GM18858 (cell line): ENCODE measurements around the gene IDH3G.

ENCODE experiments used
- ATAC-seq: cut with Tn5 transposase; IDR thresholded peaks from one replicate; pipeline ENCODE4 v1.9.1; 2021; ENCODE audit not compliant: unreplicated experiment

The IDH3G gene

GRCh38 chrX:153773741-153774575 is 20.2 kb downstream of the IDH3G start:
- ATAC-seq = no peak

GRCh38 chrX:153773218-153773611 is 21.0 kb downstream of the IDH3G start:
- no peak for ATAC-seq

GRCh38 chrX:153772316-153773217 is 21.6 kb downstream of the IDH3G start:
- no peak for ATAC-seq

- ATAC-seq = no peak
Observed at GRCh38 chrX:153771415-153772315, 22.5 kb downstream of the IDH3G start.

- no peak for ATAC-seq
Observed at GRCh38 chrX:153770601-153771414, 23.4 kb downstream of the IDH3G start.

GRCh38 chrX:153769865-153770600 is 24.1 kb downstream of the IDH3G start:
- no peak for ATAC-seq

- ATAC-seq = no peak
Observed at GRCh38 chrX:153769158-153769864, 24.9 kb downstream of the IDH3G start.

- no peak for ATAC-seq
Observed at GRCh38 chrX:153768311-153769157, 25.6 kb downstream of the IDH3G start.

GRCh38 chrX:153767674-153768055 is 26.5 kb downstream of the IDH3G start:
- no peak for ATAC-seq

- no peak for ATAC-seq
Observed at GRCh38 chrX:153766871-153767673, 27.1 kb downstream of the IDH3G start.

GRCh38 chrX:153766098-153766817 is 27.9 kb downstream of the IDH3G start:
- ATAC-seq = no peak

- no peak for ATAC-seq
Observed at GRCh38 chrX:153765138-153766079, 28.8 kb downstream of the IDH3G start.

- ATAC-seq = no peak
Observed at GRCh38 chrX:153764786-153765137, 29.4 kb downstream of the IDH3G start.

- ATAC-seq = peak; percentile 60
Observed at GRCh38 chrX:153763989-153764755, 30.0 kb downstream of the IDH3G start, which contains the start of gene PLXNB3. Gene PLXNB3 (plus strand): TSS chrX:153764249. CDS start chrX:153765536, 1,287 bp downstream.
